ENCODE results near the gene ADAM8. TPM values are rescaled to one million over a fixed set of nuclear protein-coding genes. Genes with fewer than 3 reads are reported as not detected.

ADAM8 gene
- total and polyA plus RNA-seq, 10 of the 15 experiments (the other 5 are each of a cell fraction or from before 2014, with no cell fraction given), result 0.37 to 92.7 (median 21.7) TPM

- TF ChIP-seq REST (IDR thresholded peaks at IDR 0.05; ENCODE audit: low read depth, low read length) (no peak), PAX5 (IDR thresholded peaks at IDR 0.05; ENCODE audit: borderline replicate concordance, low read depth, low read length) (peak; percentile 84), NR2C1 (IDR thresholded peaks at IDR 0.05) (no peak; the same call in 1 of the 2 replicates), ZNF207 (IDR thresholded peaks at IDR 0.05; ENCODE audit: borderline replicate concordance) (no peak), ETV6 (conservative IDR thresholded peaks at IDR 0.05 in 1 of 2, IDR thresholded peaks at IDR 0.05 in 1 of 2; ENCODE audit: borderline replicate concordance in 1 of 2, low read depth in 1 of 2) (peak in 1 of 2 experiments; percentile 82; a peak in 2 of 4 replicates), NFIC (IDR thresholded peaks at IDR 0.05; ENCODE audit: low read depth, low read length) (peak; percentile 86; the same call in 1 of the 2 replicates), RELA (IDR thresholded peaks at IDR 0.05; ENCODE audit: borderline replicate concordance, partially characterized antibody) (peak; percentile 100), E2F4 (IDR thresholded peaks at IDR 0.05; ENCODE audit: low read depth, low read length) (no peak), ATF7 (IDR thresholded peaks at IDR 0.05; ENCODE audit: low read depth) (peak; percentile 85; the same call in 1 of the 2 replicates), TCF7 (IDR thresholded peaks at IDR 0.05; ENCODE audit: borderline replicate concordance) (peak; percentile 65; the same call in 1 of the 2 replicates), BCL11A (IDR thresholded peaks at IDR 0.05; ENCODE audit: low read depth, low read length) (peak; percentile 75), KLF5 (IDR thresholded peaks at IDR 0.05; ENCODE audit: partially characterized antibody) (no peak), ASH2L (IDR thresholded peaks at IDR 0.05; ENCODE audit: borderline replicate concordance, low read depth) (no peak), POLR2A (IDR thresholded peaks at IDR 0.05; ENCODE audit: low read depth, low read length) (peak; percentile 68)
Observed at GRCh38 chr10:133274751-133275683, 1.7 kb downstream of the ADAM8 start (continued).
